ENCODE data around the gene DNMT3A. TPM values are rescaled to one million over a fixed set of nuclear protein-coding genes. Genes with fewer than 3 reads are reported as not detected.

The DNMT3A gene
- total RNA-seq, result 21.1 TPM
- long read RNA-seq, full-length matches to known transcripts, result 12 of 26 reads
- long read RNA-seq, partial matches to known transcripts, result 5 of 26 reads
- long read RNA-seq, other reads (novel, unspliced or antisense), result 9 of 26 reads

GRCh38 chr2:25341753-25342371 is at the start of gene DNMT3A:
TSS of gene DNMT3A (minus strand) at chr2:25341925. CDS start at chr2:25313984, 27,941 bp downstream.
- DNase-seq, result peak; percentile 89

DNA sequence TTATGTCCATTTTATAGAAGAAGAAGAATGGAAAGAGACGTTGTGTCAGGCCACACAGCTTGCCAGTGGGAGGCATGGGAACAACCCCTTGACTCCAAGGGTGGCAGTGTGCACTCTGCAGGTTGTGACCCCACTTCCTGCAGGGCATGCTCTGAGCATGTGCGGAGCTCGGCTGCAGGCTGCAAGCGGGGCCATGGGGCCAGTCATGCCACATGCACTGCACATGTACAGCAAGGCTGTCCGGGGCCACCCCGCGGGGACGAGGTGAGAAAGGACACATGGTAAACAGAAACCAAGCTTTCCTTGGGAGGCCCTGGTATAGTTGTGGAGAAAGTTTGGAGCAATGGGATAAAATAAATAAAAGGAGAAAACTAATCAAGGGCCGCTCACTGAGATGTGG is 47.4 kb upstream of the DNMT3A start:
- intact Hi-C loops (cut with micrococcal nuclease), result no loop called here
- DNase-seq (no peak), ATAC-seq (no peak)

More at GRCh38 chr2:25341753-25342371, at the start of gene DNMT3A:
- ATAC-seq, result peak; percentile 46
- intact Hi-C loops (cut with micrococcal nuclease), result loop anchor here (5.0 kb wide), 1 partner anchor 35 kb away; no protein-coding TSS in a partner anchor

DNA sequence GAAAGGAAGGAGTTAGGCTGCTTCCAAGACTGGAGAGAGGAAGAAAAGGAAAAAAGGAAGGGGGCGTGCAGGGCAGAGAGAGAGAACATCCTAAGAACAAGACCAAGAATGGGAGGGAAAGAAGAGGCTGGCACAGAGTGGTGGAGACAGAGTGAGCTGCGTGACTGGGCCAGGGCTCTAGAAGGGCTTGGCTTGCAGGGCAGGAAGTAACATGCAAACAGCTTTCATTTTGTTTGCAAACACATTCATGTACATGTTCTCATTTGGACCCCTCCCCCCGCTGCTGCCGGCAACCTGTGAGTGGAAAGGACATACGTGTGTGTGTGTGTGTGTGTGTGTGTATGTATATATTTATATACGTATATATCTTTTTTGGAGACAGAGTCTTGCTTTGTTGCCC is 46.8 kb upstream of the DNMT3A start:
- ATAC-seq (no peak), DNase-seq (no peak)
- intact Hi-C loops (cut with micrococcal nuclease), result no loop called here

DNA sequence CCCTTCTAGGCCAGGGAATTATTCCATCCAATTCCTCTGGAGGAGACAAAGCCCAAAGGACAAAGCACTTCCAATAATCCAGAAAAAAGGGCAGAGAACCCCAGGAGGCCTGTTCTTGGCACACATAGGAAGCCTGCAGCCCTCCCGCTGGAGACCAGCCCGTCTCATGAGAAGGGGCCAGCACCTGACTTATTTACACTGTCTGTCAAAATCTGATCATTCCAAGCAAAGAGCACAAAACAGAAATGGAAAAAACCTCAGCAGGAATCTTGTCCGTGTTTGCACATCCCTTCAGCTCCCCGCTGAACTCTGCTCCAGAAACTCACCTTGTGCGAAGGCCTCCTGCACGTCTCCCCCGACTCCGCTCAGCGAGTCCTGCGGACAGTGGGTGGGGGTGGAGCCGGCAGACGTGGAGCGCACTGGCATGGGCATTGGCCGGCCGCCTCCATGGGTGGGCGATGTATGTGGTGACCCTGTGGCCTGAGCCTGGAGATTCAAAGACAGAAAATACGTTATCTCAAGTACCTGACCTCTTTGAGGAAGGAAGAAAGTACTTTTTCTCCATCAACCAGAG is 46.2 kb upstream of the DNMT3A start:
- DNase-seq (no peak), ATAC-seq (no peak)
- intact Hi-C loops (cut with micrococcal nuclease), result no loop called here

- DNase-seq (no peak), ATAC-seq (no peak)
- intact Hi-C loops (cut with micrococcal nuclease), result no loop called here
Observed at GRCh38 chr2:25386971-25387875, 45.5 kb upstream of the DNMT3A start.

- intact Hi-C loops (cut with micrococcal nuclease), result no loop called here
- no peak for DNase-seq
- no peak for ATAC-seq
Observed at GRCh38 chr2:25385910-25386309, 44.2 kb upstream of the DNMT3A start.

DNA sequence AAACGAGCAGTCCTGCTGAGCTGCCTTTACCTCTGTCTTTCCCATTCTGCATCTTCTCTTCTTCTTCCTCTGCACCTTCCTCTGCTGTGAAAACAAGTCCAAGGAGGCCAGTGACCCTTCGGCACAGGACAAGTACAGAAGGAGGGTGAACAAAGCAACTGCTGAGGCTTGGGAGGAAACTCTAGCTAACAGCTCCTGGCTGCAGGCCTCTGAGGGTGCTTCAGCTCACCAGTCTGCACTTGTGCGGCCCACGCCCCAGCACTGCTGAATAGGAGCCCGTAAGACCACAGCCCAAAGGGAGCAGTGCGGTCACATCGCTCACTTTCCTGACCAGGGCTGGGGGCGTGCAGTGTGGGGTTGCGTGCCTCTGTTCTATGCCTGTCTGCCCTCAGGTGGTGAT is 42.1 kb upstream of the DNMT3A start:
- no peak for ATAC-seq
- intact Hi-C loops (cut with micrococcal nuclease), result no loop called here
- no peak for DNase-seq

GRCh38 chr2:25381502-25381901 is 39.8 kb upstream of the DNMT3A start:
- intact Hi-C loops (cut with micrococcal nuclease), result no loop called here
- no peak for ATAC-seq
- no peak for DNase-seq

DNA sequence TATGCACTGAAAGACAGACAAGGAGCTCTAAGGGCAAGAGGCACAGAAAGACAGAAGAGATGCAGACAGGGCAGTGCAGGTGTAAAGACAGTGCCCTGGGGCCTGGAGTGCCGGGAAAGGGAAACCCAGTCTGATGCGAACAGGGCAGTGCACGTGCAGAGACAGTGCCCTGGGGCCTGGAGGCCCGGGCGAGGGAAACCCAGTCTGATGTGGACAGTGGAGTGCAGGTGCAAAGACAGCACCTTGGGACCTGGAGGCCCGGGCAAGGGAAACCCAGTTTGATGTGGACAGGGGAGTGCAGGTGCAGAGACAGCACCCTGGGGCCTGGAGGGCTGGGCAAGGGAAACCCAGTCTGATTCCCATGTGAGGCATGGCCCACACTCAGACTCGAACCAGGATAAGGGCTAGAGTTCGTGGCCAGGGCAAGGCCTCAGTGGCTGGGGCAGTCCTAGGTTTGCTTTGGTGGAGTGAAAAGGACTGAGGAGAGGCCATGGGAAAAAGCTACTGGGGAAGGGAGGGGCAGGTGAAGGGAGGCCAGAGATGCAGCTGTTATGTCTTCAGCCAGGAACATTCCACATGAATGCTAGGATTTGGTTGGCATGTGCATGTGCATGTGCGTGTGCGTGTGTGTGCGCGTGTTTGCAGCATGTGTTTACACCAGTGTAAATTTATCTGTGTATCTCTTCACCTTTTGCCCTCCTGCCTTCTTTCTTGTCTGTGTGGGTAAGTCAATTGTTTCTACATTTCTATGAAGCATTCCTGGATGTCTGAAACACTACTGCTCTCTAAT is 39.1 kb upstream of the DNMT3A start:
- DNase-seq, result no peak
- no peak for ATAC-seq
- intact Hi-C loops (cut with micrococcal nuclease), result no loop called here

GRCh38 chr2:25380023-25380422 is 38.3 kb upstream of the DNMT3A start:
- no peak for ATAC-seq
- intact Hi-C loops (cut with micrococcal nuclease), result no loop called here

DNA sequence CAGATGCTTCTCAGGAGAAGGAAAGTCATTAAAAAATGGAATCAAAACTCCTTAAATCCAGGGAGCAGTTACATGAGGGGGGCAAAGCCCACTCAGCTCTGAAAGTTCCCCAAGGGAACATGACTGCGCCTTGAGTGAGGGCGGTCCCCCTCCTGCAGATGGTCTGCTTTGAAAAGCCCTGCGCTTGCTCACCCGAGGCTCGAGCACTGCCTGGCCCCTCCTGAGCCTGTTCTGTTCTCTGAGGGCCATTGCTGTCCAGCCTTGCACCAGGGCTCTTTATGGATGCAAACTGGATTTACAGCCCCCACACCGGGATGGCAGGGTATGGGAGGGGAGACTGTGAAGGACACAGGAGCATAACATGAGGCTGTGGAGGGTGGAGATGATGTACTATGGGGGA is 37.8 kb upstream of the DNMT3A start:
- intact Hi-C loops (cut with micrococcal nuclease), result loop anchor here (5.0 kb wide), 1 partner anchor 37 kb away; the partner anchor contains the start of gene DNMT3A
- DNase-seq (no peak), ATAC-seq (no peak)

More at GRCh38 chr2:25380023-25380422, 38.3 kb upstream of the DNMT3A start:
- DNase-seq, result no peak

DNA sequence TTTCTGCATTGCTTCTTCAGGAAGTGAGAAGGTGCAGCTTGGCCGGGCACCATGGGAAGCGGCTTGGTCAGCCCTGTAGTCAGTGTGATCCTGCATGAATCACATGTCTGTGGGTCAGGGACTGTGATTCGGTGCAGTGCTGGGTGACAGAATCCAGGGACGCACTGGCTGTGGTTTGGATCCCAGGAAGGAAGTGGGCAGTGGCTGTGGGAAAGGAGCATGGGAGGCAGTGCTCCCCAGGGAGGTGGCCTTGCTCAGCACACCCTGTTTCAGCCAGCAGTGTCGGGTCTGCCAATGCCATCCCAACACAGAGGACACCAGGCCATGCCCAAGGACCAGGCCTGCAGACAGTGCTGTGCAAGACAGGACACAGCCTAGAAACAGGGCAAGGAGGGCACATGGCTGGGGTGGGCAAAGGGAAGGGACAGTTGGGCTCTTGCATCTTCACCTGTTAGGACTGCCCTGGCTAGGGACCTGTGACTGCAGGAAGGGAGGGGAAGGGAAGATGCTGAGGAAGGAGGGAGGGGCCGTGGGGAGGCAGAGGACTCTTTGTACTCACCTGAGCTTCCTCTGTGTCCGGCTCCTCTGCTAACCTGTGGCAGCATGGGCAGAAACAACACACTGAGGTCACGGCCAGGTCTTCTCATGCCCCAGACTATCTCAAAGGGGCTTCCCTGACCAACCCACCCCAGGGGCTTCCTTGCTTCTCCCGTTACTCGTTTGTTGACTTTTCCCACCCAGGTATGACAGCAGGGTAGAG is 37.2 kb upstream of the DNMT3A start:
- DNase-seq (no peak), ATAC-seq (no peak)
- intact Hi-C loops (cut with micrococcal nuclease), result loop anchor here (5.0 kb wide), 1 partner anchor 37 kb away; the partner anchor contains the start of gene DNMT3A

DNA sequence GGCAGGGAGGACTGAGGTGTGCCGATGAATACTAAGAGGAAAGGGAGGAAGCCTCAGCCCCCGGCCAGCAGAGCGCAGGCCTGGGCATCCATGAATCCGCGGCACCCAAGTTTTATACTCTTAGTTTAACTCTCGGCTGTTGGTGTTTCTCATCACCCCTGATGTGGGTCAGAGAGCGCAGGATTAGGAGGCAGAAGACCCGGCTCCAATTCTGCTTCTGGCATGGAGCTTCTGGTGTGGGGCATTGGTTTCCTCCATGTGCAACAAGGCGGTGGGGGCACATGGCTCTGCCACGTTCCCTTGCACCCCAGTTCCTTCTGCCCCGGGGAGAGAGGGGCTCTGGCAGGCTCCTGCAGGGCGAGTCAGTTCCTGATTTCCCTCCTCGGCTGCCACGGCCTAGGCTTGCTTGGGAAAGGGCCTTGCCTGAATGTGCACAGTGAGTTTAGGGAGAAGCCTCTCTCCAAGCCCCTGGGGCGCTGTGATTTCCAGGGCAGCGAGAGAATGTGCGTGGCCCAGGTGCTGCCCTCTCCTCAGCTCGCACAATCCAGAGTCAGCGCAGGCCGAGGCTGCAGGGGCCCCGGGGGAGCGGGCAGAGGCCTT is 36.2 kb upstream of the DNMT3A start:
- DNase-seq (no peak), ATAC-seq (no peak)
- intact Hi-C loops (cut with micrococcal nuclease), result loop anchor here (5.0 kb wide), 1 partner anchor 36 kb away; the partner anchor contains the start of gene DNMT3A

GRCh38 chr2:25376750-25377621 is 35.3 kb upstream of the DNMT3A start:
- DNase-seq (peak; percentile 92), ATAC-seq (peak; percentile 98)
- intact Hi-C loops (cut with micrococcal nuclease), result loop anchor here (5.0 kb wide), 1 partner anchor 35 kb away; the partner anchor contains the start of gene DNMT3A

DNA sequence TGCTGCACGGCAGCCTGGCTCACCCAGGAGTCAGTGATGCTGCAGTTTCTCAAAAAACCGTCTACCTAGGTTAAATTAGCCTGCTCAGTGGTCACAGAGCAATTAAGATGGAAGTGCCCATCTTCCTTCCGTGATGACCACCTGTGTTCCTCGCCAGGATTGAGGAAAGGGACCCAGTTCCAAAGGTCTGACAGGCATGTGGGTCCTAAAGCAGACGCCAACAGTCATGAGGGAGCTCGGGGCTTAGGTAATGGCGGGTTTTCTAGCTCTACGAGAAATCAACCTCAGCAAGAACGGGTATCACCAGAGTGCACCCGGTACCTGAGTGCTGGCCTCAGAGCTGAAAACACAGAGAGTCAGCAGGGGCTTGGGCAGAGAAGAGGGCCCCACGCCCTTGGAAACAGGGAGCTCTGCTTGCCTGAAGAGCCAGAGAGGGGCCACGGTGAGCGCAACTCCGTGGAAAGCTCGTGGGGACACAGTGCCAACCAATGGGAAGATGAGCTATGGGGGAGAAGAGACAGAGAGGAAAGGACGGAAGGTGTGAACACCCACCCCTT is 34.3 kb upstream of the DNMT3A start:
- intact Hi-C loops (cut with micrococcal nuclease), result loop anchor here (5.0 kb wide), 1 partner anchor 34 kb away; the partner anchor contains the start of gene DNMT3A
- DNase-seq, result no peak

DNA sequence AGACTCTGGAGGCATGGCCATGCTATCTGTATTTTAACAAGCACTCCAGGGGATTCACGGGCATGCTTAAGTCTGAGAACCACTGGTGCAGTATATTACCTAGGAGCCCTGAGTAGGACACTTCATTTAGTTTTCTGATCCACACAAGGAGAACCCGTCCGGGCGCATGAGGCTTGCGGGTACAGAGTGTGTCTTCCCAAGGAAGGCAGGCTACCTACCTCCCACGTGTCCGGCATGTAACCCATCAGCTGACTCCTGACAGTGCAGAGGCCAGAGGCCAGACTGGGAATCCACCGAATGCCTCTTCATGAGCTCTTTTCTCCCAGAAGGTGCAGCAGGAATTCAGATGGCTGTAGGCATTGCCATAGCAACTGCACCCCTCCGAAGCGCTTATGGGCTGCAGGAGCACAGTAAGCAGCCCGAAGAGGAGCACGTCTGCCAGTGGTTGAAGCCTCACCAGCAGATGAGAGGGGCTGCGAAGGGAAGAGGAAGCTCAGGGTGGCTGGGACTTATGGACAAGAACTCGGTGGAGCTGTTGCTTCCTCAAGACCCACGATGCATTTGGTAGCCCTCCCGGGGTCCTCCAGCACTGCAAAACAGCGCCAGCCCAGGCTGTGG is 33.8 kb upstream of the DNMT3A start:
- no peak for ATAC-seq
- intact Hi-C loops (cut with micrococcal nuclease), result loop anchor here (5.0 kb wide), 1 partner anchor 33 kb away; the partner anchor contains the start of gene DNMT3A
- DNase-seq, result no peak

More for the DNA sequence above, 34.3 kb upstream of the DNMT3A start:
- no peak for ATAC-seq
